Adrenal gland (tissue), 12 donors: ENCODE measurements around the gene FBXW7. TPM values are rescaled to one million over a fixed set of nuclear protein-coding genes. Genes with fewer than 3 reads are reported as not detected.

Source experiments
- DNase-seq, 7 donors: peaks; one replicate each; pipeline ENCODE4 v3.0.0-alpha.2; 2019 to 2020
- H3K27ac ChIP-seq, 5 donors: fragments of 200-600 bp; sonication (generic) in 4 of 5; 1 replicate in 3 of 5; 2 replicates in 2 of 5; pipeline versions ENCODE4 v1.5.1 to v1.8.0; 2016 to 2020; ENCODE audit warnings: mild to moderate bottlenecking in 1 of 5
- H3K27me3 ChIP-seq: fragments of 200-600 bp; 2 replicates; pipeline ENCODE4 v1.8.0; 2021
- H3K36me3 ChIP-seq, 2 donors: fragments of 200-600 bp; replicated peaks in 1 of 2; 1 replicate in 1 of 2; 2 replicates in 1 of 2; pipeline versions ENCODE4 v1.5.1 to v1.8.0; 2018 to 2022
- H3K4me1 ChIP-seq, 2 donors: fragments of 200-600 bp; replicated peaks in 1 of 2; 1 replicate in 1 of 2; 2 replicates in 1 of 2; pipeline versions ENCODE4 v1.5.1 to v1.8.0; 2018 to 2021
- H3K4me3 ChIP-seq, 4 donors: fragments of 200-600 bp; sonication (generic) in 3 of 4; one replicate each; pipeline ENCODE4 v1.5.1; 2016 to 2018
- H3K9me3 ChIP-seq, 3 donors: fragments of 200-600 bp; sonication (generic) in 1 of 3; replicated peaks in 1 of 3; 1 replicate in 2 of 3; 2 replicates in 1 of 3; pipeline versions ENCODE4 v1.5.1 to v1.8.0; 2016 to 2021
- POLR2A ChIP-seq, 2 donors: fragments of 450-650 bp; IDR thresholded peaks; one replicate each; pipeline ENCODE4 v1.6.1; 2017; ENCODE audit warnings: antibody characterized with exemption in 2 of 2, mild to moderate bottlenecking in 2 of 2, moderate library complexity in 1 of 2
- WGBS, 4 donors: extraction: QIAGEN DNeasy Blood & Tissue Kit in 2 of 4; methylation state at CpG; one replicate each; pipeline versions ENCODE4 v1.1.5 to v1.1.7; 2013 to 2017; 5-methylcytosine and 5-hydroxymethylcytosine counted together
- intact Hi-C, 2 donors: fragments of 100-400 bp; cut with DNase I; formaldehyde crosslinking; loops; one replicate each; pipeline versions ENCODE4 v1.14.1 to v1.15.0; 2022 to 2023
- polyA plus RNA-seq, 3 donors: library from polyadenylated mRNA; stranded (reverse); fragments of 200-250 nt in 2 of 3; fragments of 350-450 nt in 1 of 3; fragmentation: Illumina TruSeq in 1 of 3; extraction: RNeasy Lipid Tissue Mini Kit (QIAGEN cat#74804) in 1 of 3; gene quantifications; one replicate each; pipeline ENCODE4 v1.2.3, GENCODE V29; 2013 to 2014
- total RNA-seq, 9 donors: library from RNA; depleted of rRNA in 4 of 9; stranded (reverse); fragments of >200 nt in 4 of 9; fragments of 120-200 nt in 1 of 9; fragmentation: NEBNext Ultra II Directional in 1 of 9; extraction: Animal tissue kit (Norgen Biotek cat#: 25700) in 1 of 9; gene quantifications; one replicate each; pipeline versions ENCODE4 v1.1.0 to v1.2.4, GENCODE V29; 2013 to 2023
- TF ChIP-seq, protein P1 (sequence below), 6 experiments: fragments of 450-650 bp in 4 of 6; fragments of 200-600 bp in 2 of 6; sonication (generic) in 1 of 6; IDR thresholded peaks; 1 replicate in 5 of 6; 2 replicates in 1 of 6; pipeline versions ENCODE4 v1.5.1 to v1.8.0; 2016 to 2021; ENCODE audit warnings: antibody characterized with exemption in 6 of 6, mild to moderate bottlenecking in 2 of 6, moderate library complexity in 1 of 6
- donor health status: healthy with polysubstance abuse.
- donor health status: Bipolar disorder and iron deficiency.
- donor health status: DM: yes; HTN: yes; CAD: no.
- donor health status: DM: no; HTN: no; CAD: no.
- donor health status: DM: no; HTN: no; CAD: no.
- donor health status: DM: yes; HTN: yes; CAD: no.

The FBXW7 gene
- total and polyA plus RNA-seq, 12 donors: 17.6 to 55.5 (median 30.9) TPM

DNA sequence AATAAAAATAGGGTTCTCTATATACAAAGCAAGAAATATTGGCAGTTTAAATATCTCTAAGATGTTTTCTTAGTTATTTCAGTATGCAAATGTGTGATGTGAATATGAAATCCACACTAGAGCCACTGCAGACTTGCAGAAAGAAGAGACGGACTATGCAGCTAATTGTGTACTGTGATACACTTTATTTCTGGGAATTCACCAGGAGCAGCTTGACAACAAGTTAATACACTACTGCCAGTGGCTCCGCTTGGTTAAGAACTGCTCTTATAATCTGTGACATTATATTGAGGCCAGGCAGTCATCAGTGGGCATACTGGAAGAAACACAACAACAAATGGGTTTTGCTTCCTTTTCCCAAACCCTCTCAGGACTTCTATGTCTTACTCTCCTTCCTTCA, 172.0 kb downstream of the FBXW7 start:
- Histone ChIP-seq H3K36me3 (no peaks in the 10 kb centered on the region), H3K27ac (no peak overlapping the region), H3K4me3 (no peak overlapping the region), H3K27me3 (no peaks in the 10 kb centered on the region), H3K9me3 (no peaks in the 10 kb centered on the region), H3K4me1 (peaks cover 0 to 8% of the 10 kb centered on the region in 2 donors)
- no peak for TF ChIP-seq POLR2A (IDR thresholded peaks at IDR 0.05)
- TF ChIP-seq, protein P1, sequence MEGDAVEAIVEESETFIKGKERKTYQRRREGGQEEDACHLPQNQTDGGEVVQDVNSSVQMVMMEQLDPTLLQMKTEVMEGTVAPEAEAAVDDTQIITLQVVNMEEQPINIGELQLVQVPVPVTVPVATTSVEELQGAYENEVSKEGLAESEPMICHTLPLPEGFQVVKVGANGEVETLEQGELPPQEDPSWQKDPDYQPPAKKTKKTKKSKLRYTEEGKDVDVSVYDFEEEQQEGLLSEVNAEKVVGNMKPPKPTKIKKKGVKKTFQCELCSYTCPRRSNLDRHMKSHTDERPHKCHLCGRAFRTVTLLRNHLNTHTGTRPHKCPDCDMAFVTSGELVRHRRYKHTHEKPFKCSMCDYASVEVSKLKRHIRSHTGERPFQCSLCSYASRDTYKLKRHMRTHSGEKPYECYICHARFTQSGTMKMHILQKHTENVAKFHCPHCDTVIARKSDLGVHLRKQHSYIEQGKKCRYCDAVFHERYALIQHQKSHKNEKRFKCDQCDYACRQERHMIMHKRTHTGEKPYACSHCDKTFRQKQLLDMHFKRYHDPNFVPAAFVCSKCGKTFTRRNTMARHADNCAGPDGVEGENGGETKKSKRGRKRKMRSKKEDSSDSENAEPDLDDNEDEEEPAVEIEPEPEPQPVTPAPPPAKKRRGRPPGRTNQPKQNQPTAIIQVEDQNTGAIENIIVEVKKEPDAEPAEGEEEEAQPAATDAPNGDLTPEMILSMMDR (IDR thresholded peaks at IDR 0.05): no peak
- intact Hi-C loops: no loop called here
- WGBS, 4 donors: 83 to 97% (median 93%) methylated on average over 2 of the region's 2 CpGs
- no peak for DNase-seq

GRCh38 chr4:152363086-152363485, 172.8 kb downstream of the FBXW7 start:
- peaks cover 0 to 8% of the 10 kb centered on the region in 2 donors for H3K4me1 ChIP-seq
- no peaks in the 10 kb centered on the region for H3K36me3 ChIP-seq
- peak overlapping the region in 2 of 5 donors; percentile 10 to 18 for H3K27ac ChIP-seq
- no peaks in the 10 kb centered on the region for H3K9me3 ChIP-seq
- intact Hi-C loops: no loop called here
- no peak for DNase-seq
- no peaks in the 10 kb centered on the region for H3K27me3 ChIP-seq
- H3K4me3 ChIP-seq: no peak overlapping the region
- TF ChIP-seq POLR2A (IDR thresholded peaks at IDR 0.05): no peak
- TF ChIP-seq, protein P1 (IDR thresholded peaks at IDR 0.05): no peak

GRCh38 chr4:152360045-152360410, 175.9 kb downstream of the FBXW7 start:
- no peaks in the 10 kb centered on the region for H3K27me3 ChIP-seq
- WGBS, 4 donors: 95 to 100% (median 96%) methylated on average over 1 of the region's 1 CpG
- intact Hi-C loops: no loop called here
- H3K27ac ChIP-seq: no peak overlapping the region
- TF ChIP-seq, protein P1 (IDR thresholded peaks at IDR 0.05): no peak
- no peak for TF ChIP-seq POLR2A (IDR thresholded peaks at IDR 0.05)
- no peak for DNase-seq
- no peaks in the 10 kb centered on the region for H3K9me3 ChIP-seq
- no peaks in the 10 kb centered on the region for H3K36me3 ChIP-seq
- no peak overlapping the region for H3K4me3 ChIP-seq
- peaks cover 0 to 8% of the 10 kb centered on the region in 2 donors for H3K4me1 ChIP-seq

GRCh38 chr4:152359208-152360044, 176.5 kb downstream of the FBXW7 start:
- no peak for DNase-seq
- TF ChIP-seq POLR2A (IDR thresholded peaks at IDR 0.05): no peak
- TF ChIP-seq, protein P1 (IDR thresholded peaks at IDR 0.05): no peak

More at GRCh38 chr4:152359208-152360044, 176.5 kb downstream of the FBXW7 start:
- Histone ChIP-seq H3K27ac (no peak overlapping the region), H3K4me1 (peaks cover 0 to 8% of the 10 kb centered on the region in 2 donors), H3K27me3 (no peaks in the 10 kb centered on the region), H3K36me3 (no peaks in the 10 kb centered on the region), H3K4me3 (no peak overlapping the region), H3K9me3 (no peaks in the 10 kb centered on the region)
- intact Hi-C loops: no loop called here
- 92 to 95% (median 93%) methylated on average over 9 of the region's 9 CpGs for WGBS, 4 donors
